Endometrium (tissue), 2 donors: ENCODE data around the gene SLC8B1.

Source experiments
- FAIRE-seq: peaks from 2 replicates; lab custom pipeline; 2012; peaks lifted over from hg19 to GRCh38; lab: Jason Lieb, UNC
- donor health status: control.
- donor health status: control.

The SLC8B1 gene

GRCh38 chr12:113334786-113335539, at the start of gene SLC8B1:
SLC8B1 (minus strand) TSS chr12:113335109; CDS start chr12:113332878, 2,231 bp downstream.
- no peak for FAIRE-seq

GRCh38 chr12:113382206-113382605, 47.3 kb upstream of the SLC8B1 start:
- FAIRE-seq = no peak

GRCh38 chr12:113381220-113381619, 46.3 kb upstream of the SLC8B1 start:
- FAIRE-seq = no peak

- no peak for FAIRE-seq
Observed at GRCh38 chr12:113378291-113378690, 43.4 kb upstream of the SLC8B1 start.

- FAIRE-seq = no peak
Observed at GRCh38 chr12:113374823-113375428, 40.0 kb upstream of the SLC8B1 start.

- FAIRE-seq = no peak
Observed at GRCh38 chr12:113373969-113374368, 39.1 kb upstream of the SLC8B1 start.

GRCh38 chr12:113373440-113373839, 38.5 kb upstream of the SLC8B1 start:
- no peak for FAIRE-seq

GRCh38 chr12:113372371-113372770, 37.5 kb upstream of the SLC8B1 start:
- FAIRE-seq = no peak

- FAIRE-seq = no peak
Observed at GRCh38 chr12:113371808-113372207, 36.9 kb upstream of the SLC8B1 start.

- no peak for FAIRE-seq
Observed at GRCh38 chr12:113370923-113371682, 36.2 kb upstream of the SLC8B1 start.

GRCh38 chr12:113369391-113369985, 34.6 kb upstream of the SLC8B1 start:
- FAIRE-seq = no peak

- no peak for FAIRE-seq
Observed at GRCh38 chr12:113368331-113368730, 33.4 kb upstream of the SLC8B1 start.

GRCh38 chr12:113366827-113367226, 31.9 kb upstream of the SLC8B1 start:
- no peak for FAIRE-seq

GRCh38 chr12:113365639-113366395, 30.9 kb upstream of the SLC8B1 start:
- FAIRE-seq = no peak

- no peak for FAIRE-seq
Observed at GRCh38 chr12:113364698-113365097, 29.8 kb upstream of the SLC8B1 start.

GRCh38 chr12:113361574-113362370, 26.9 kb upstream of the SLC8B1 start:
- no peak for FAIRE-seq

GRCh38 chr12:113359939-113360748, 25.2 kb upstream of the SLC8B1 start:
- no peak for FAIRE-seq

- FAIRE-seq = no peak
Observed at GRCh38 chr12:113359133-113359938, 24.4 kb upstream of the SLC8B1 start.
